ENCODE results near the gene TMEM116.
"Not testable (repeated sequence)": the region's sequence is repeated elsewhere in the genome, so short reads cannot be mapped to it uniquely, and the experiment has no call there.

Gene TMEM116

DNA sequence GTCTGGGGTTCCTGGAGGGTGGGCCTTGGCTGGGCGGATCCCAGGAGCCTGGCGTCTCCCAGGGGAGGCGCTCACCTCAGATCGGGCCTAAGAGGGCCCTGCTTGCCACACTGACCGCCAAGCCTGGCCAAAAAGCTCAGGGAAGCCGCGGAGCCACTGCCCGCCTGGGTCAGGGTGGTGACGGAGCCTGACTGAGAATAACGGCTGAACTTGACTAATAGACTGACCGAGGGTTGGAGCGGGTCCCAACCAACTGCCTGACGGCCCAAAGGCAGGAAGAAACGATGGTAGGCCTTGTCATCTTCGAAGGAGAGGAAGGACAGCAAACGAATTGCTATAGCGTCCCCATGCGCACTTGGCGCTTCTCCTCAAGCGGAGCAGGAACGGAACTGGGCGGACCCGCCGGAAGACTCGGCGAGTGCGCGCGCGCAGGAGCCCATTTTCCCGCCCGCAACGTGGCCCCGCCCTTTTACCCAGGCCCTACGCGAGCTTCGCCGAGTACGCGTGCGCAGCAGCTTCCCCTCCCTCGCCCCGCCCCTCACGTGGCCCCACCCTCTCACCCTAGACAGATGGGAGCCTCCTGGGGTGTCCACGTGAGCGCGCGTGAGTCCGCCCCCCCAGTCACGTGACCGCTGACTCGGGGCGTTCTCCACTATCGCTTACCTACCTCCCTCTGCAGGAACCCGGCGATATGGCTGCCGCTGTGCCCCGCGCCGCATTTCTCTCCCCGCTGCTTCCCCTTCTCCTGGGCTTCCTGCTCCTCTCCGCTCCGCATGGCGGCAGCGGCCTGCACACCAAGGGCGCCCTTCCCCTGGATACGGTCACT is at the start of gene TMEM116, which contains the start of gene ERP29:
TSS of gene TMEM116 (minus strand) at position 391 of the 826 bp plus-strand sequence. CDS start 7,895 bp downstream, outside the sequence.
TSS of gene ERP29 (plus strand) at position 652 of the 826 bp plus-strand sequence. CDS start at position 692, 40 bp downstream.
- H3K27ac ChIP-seq: peak within 1 kb of the TSS; percentile 94

GRCh38 chr12:112061137-112061536 is 48.2 kb upstream of the TMEM116 start:
- H3K27ac ChIP-seq: no peak overlapping the region
- DNase-seq (ENCODE audit: low read depth, low spot score): no peak

More for the DNA sequence above, at the start of gene TMEM116, which contains the start of gene ERP29:
- peak; percentile 91 for DNase-seq (ENCODE audit: low read depth, low spot score)

DNA sequence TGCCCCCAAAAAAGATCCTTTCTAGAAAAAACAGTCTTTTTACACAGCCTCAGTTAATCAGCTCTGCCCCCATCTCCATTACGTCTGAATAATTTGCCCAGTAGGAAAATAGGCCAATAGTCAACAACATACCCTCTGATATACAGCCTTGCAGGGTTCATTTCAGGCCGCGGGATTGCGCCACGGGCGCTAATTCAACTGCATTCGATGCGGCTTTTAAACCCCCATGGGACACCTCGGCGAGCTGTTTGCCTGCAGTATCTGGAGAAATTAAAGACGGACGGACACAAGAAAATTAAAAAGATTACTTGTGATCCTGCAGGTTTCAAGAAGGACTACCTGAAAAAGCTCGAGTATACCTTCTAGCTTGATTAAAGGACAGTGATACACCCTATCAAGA is 36.4 kb upstream of the TMEM116 start:
- H3K27ac ChIP-seq: no peak overlapping the region
- no peak for DNase-seq (ENCODE audit: low read depth, low spot score)

DNA sequence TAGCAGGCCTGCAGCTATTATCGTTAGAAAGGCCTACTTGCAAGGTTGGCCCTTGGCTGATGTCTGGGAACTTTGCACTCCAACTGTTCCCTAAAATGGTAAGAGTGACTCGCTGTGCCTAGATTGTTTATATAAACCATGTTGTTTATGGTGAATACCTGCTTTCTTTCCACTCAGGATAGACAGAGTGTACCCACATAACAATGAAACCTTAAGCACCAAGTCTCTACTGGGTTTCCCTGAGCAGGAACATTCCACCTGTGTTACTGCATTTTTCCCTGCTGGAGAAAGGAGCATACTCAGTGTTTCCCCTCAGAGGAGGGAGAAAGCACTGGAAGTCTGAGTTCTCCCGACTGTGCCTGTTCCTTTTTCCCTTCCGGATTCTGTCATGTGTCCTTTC is 33.0 kb upstream of the TMEM116 start:
- H3K27ac ChIP-seq: no peak overlapping the region
- DNase-seq (ENCODE audit: low read depth, low spot score): no peak

GRCh38 chr12:112036614-112037013 is 23.6 kb upstream of the TMEM116 start:
- DNase-seq (ENCODE audit: low read depth, low spot score); H3K27ac ChIP-seq: not testable (repeated sequence)

DNA sequence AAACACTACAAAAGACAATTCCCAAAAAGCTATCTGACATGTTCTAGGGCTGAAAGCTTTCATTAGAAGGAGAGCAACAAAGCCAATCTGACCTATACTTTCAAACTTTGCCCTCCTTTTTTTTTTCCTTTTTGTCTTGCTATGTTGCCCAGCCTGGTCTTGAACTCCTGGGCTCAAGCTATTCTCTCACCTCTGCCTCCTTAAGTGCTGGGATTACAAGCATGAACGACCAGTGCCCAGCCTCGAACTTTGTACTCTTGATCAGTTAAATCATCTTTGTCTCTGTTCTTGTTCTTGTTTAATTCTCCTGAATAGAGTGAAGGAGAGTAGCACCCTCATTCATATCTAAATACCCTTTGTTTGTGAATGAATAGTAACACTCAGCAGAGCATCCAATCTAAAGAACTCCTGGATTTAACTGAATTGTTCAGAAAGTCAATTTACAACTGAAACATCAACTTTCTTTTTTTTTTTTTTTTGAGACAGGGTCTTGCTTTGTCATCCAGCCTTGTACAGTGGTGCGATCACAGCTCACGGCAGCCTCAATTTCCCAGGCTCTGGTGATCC is 22.3 kb upstream of the TMEM116 start:
- no peak for DNase-seq (ENCODE audit: low read depth, low spot score)
- no peak overlapping the region for H3K27ac ChIP-seq

DNA sequence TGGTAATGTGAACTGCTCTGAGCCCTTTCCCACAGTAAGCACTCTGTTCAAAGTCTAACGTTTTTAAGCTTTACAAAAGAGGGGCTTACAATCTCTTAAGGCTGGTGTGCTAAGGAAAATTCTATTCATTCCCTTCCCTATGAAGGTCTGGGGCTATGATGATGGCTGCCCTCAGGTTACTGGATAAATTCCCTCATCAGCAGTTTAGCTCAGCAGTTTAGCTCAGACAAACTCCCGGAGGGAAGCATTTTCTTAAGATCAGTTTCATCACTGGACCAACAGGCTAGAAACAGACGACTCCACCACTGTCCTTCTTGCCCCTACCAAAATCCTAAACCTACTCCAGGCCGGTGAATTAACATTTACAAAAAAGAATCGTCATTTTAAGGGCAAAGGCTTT is 19.3 kb upstream of the TMEM116 start:
- H3K27ac ChIP-seq: no peak overlapping the region
- DNase-seq (ENCODE audit: low read depth, low spot score): no peak

GRCh38 chr12:112031472-112031871 is 18.5 kb upstream of the TMEM116 start:
- no peak overlapping the region for H3K27ac ChIP-seq
- DNase-seq (ENCODE audit: low read depth, low spot score): no peak

DNA sequence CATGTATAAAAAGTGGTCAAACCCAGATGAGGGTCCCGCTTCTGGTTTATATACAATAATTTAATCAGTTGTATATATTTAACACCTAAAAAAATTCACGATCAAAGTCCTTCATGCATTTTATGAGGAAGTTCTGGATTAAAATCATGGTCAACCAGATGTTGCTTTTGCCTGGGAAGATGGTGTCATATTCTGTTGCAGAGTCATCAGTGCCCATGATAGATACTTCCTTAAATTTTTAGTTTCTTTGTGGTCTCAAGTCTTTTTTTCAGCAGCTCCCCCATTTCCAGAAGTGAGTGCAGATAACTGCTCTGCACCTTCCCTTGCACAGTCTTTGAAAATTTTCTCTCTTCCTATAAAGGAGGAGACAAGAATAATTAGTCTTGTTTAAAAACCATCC is 16.3 kb upstream of the TMEM116 start:
- DNase-seq (ENCODE audit: low read depth, low spot score): no peak
- no peak overlapping the region for H3K27ac ChIP-seq

GRCh38 chr12:112025808-112026375 is 12.9 kb upstream of the TMEM116 start:
- no peak overlapping the region for H3K27ac ChIP-seq
- DNase-seq (ENCODE audit: low read depth, low spot score): no peak

DNA sequence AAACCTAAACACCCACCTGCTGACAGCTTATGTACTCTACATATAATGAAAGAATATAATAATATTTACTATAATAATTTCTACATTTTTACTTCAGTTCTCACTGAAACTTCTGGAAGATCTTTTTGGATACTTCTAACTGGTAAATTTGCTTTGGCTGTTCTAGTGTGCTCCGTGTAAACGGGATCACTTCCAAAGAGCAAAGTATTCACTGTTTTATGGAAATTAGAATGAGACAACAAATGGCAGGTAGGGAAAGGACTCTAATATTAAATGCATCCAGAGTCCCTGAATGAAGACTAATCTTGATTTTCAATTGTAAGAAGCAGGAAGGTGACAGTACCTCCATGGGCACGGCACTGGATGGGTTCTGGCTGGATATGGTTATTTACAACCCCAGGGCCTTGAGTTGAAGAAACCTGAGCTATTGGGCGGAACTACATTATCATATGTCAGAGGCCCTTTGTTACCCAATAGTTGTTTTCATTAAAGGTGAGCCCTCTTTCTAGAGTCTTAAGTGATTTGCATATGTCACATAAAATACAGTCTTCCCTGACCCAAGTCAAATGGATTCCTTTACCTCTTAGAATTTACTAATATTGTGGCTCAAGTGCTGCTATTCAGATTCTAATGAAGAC is 10.9 kb upstream of the TMEM116 start:
- no peak for DNase-seq (ENCODE audit: low read depth, low spot score)

DNA sequence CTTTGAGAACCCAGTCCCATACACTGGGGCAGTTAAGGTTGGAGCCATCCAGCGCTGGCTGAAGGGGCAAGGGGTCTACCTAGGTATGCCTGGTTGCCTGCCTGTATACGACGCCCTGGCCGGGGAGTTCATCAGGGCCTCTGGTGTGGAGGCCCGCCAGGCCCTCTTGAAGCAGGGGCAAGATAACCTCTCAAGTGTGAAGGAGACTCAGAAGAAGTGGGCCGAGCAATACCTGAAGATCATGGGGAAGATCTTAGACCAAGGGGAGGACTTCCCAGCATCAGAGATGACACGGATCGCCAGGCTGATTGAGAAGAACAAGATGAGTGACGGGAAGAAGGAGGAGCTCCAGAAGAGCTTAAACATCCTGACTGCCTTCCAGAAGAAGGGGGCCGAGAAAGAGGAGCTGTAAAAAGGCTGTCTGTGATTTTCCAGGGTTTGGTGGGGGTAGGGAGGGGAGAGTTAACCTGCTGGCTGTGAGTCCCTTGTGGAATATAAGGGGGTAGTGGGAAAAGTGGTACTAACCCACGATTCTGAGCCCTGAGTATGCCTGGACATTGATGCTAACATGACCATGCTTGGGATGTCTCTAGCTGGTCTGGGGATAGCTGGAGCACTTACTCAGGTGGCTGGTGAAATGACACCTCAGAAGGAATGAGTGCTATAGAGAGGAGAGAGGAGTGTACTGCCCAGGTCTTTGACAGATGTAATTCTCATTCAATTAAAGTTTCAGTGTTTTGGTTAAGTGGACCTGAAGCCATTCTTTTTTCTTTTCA is 9.5 kb upstream of the TMEM116 start:
- no peak for DNase-seq (ENCODE audit: low read depth, low spot score)
- no peak overlapping the region for H3K27ac ChIP-seq

More for the DNA sequence above, 10.9 kb upstream of the TMEM116 start:
- no peak overlapping the region for H3K27ac ChIP-seq

DNA sequence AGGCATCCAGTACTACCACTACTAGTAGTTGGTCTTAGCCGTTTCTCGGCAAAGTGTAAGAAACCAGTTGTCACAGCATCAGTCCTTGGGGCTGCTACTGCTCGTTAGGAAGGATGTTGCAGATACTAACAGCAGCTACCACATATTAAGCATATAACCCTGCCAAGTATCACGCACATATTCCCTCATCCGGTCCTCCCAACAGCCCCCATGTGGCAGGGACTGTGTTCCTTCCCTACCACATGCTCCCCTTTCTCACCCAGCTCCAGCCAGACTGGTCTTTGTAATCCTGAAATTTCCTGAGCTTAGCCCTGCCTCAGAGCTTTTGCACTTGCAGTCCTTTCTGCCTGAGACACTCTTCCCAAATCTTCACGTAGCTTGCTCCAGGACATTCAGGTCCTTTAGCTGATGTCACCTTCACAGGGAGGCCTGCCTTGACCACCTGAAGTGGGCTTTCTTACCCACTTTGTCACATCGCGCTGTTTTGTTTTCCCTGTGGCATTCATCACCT is 8.0 kb upstream of the TMEM116 start:
- H3K27ac ChIP-seq: no peak overlapping the region
- no peak for DNase-seq (ENCODE audit: low read depth, low spot score)

DNA sequence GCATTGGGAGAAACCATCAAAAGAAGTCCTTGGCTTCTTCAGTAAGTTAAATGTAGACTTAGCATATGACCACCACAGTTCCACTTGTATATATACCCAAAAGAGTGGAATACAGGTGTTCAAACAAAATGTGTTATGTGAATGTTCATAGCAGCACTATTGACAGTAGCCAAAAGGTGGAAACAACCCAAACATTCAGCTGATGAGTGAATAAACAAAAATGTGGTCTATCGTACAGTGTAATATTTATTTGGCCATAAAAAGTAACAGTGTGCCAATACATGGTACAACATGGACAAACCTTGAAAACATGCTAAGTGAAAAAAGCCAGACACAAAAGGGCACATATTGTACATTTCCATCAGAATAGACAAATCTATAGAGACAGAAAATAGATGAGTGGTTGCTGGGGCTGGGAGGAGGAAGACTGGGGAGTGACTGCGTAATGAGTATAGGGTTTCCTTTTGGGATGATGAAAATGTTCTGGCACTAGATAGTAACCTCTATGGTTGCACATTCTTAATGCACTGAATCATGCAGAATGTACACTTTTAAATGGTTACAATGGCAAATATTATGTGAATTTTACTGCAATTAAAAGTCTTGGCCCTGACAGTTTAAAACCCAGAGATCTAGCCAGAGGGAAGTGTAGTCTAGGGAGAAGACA is 5.7 kb upstream of the TMEM116 start:
- DNase-seq (ENCODE audit: low read depth, low spot score): no peak
- peak overlapping the region; percentile 76 for H3K27ac ChIP-seq

GRCh38 chr12:112017041-112017440 is 4.1 kb upstream of the TMEM116 start:
- peak overlapping the region; percentile 76 for H3K27ac ChIP-seq
- no peak for DNase-seq (ENCODE audit: low read depth, low spot score)

- no peak for DNase-seq (ENCODE audit: low read depth, low spot score)
- no peak overlapping the region for H3K27ac ChIP-seq
Measured at GRCh38 chr12:112015938-112016337, 3.0 kb upstream of the TMEM116 start.

- peak overlapping the region; percentile 94 for H3K27ac ChIP-seq
- DNase-seq (ENCODE audit: low read depth, low spot score): peak; percentile 24
Measured at GRCh38 chr12:112013601-112014402, 837 bp upstream of the TMEM116 start.

DNA sequence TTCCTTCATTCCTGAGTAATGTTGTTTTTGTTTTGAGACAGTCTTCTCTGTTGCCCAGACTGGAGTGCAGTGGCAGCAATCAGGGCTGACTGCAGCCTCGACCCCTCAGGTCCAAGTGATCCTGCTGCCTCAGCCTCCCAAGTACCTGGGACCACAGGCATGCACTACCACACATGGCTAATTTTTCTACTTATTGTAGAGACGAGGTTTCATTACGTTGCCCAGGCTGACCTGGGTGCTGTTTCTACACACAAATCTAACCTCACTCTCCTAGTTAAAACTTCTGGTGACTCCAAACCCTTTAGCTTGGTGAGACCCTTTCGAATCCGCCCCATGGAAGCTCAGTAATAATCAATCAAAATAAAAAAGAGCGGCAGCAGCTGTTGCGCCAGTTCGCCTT is 1.3 kb downstream of the TMEM116 start:
- peak overlapping the region; percentile 94 for H3K27ac ChIP-seq
- DNase-seq (ENCODE audit: low read depth, low spot score): no peak

Measured in epithelial cell of prostate (primary cell).